ENCODE data around the gene WDR75. TPM values are rescaled to one million over a fixed set of nuclear protein-coding genes. Genes with fewer than 3 reads are reported as not detected.

WDR75 gene
- total and polyA plus RNA-seq, 9 of the 15 experiments (the other 6 are each of a cell fraction or from before 2014, with no cell fraction given): 50.9 to 111 (median 76.4) TPM

DNA sequence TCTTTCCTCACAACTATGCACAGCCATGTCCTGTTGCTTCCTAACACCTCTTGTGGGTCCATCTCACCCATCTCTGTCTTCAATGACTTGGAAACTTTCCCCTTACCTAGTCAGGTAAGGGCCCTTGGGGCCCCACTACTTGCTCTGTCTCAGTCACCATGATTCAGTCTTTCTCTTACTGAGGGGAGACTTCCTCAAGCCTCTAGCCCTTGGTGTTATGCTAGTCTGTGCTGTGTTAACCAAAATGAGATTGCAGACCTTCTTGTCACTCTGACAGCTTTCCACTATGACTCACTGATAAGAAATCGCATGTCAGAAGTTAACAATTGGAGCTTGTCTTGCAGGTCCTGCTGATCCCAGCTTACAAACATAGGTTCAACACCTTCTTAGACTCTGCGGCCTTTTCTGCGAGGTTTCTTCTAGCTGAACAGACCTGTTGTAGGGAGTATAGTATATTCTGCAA is 65.3 kb downstream of the WDR75 start (continued):
- TF ChIP-seq ZNF512 (tag; IDR thresholded peaks at IDR 0.05): no peak
- TF ChIP-seq ELF1 (tag; IDR thresholded peaks at IDR 0.05): no peak
- TF ChIP-seq PML (IDR thresholded peaks at IDR 0.05; ENCODE audit: low read length): 0 out of 2 replicates have a peak, but pooled peaks have one; percentile 23
- TF ChIP-seq ARID2 (IDR thresholded peaks at IDR 0.05): no peak
- TF ChIP-seq, protein P1, sequence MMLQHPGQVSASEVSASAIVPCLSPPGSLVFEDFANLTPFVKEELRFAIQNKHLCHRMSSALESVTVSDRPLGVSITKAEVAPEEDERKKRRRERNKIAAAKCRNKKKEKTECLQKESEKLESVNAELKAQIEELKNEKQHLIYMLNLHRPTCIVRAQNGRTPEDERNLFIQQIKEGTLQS (IDR thresholded peaks at IDR 0.05): peak; percentile 94
- TF ChIP-seq, protein P1 (CRISPR knock-in tag; conservative IDR thresholded peaks at IDR 0.05): peak; percentile 90; the same call in 1 of the 2 replicates
- TF ChIP-seq ZNF431 (CRISPR knock-in tag; IDR thresholded peaks at IDR 0.05): no peak
- TF ChIP-seq, protein P2, sequence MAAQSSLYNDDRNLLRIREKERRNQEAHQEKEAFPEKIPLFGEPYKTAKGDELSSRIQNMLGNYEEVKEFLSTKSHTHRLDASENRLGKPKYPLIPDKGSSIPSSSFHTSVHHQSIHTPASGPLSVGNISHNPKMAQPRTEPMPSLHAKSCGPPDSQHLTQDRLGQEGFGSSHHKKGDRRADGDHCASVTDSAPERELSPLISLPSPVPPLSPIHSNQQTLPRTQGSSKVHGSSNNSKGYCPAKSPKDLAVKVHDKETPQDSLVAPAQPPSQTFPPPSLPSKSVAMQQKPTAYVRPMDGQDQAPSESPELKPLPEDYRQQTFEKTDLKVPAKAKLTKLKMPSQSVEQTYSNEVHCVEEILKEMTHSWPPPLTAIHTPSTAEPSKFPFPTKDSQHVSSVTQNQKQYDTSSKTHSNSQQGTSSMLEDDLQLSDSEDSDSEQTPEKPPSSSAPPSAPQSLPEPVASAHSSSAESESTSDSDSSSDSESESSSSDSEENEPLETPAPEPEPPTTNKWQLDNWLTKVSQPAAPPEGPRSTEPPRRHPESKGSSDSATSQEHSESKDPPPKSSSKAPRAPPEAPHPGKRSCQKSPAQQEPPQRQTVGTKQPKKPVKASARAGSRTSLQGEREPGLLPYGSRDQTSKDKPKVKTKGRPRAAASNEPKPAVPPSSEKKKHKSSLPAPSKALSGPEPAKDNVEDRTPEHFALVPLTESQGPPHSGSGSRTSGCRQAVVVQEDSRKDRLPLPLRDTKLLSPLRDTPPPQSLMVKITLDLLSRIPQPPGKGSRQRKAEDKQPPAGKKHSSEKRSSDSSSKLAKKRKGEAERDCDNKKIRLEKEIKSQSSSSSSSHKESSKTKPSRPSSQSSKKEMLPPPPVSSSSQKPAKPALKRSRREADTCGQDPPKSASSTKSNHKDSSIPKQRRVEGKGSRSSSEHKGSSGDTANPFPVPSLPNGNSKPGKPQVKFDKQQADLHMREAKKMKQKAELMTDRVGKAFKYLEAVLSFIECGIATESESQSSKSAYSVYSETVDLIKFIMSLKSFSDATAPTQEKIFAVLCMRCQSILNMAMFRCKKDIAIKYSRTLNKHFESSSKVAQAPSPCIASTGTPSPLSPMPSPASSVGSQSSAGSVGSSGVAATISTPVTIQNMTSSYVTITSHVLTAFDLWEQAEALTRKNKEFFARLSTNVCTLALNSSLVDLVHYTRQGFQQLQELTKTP (IDR thresholded peaks at IDR 0.05; ENCODE audit: low read depth in 1 of 2, partially characterized antibody in 2 of 2): peak in 1 of 2 experiments; percentile 47
- TF ChIP-seq, protein P3, sequence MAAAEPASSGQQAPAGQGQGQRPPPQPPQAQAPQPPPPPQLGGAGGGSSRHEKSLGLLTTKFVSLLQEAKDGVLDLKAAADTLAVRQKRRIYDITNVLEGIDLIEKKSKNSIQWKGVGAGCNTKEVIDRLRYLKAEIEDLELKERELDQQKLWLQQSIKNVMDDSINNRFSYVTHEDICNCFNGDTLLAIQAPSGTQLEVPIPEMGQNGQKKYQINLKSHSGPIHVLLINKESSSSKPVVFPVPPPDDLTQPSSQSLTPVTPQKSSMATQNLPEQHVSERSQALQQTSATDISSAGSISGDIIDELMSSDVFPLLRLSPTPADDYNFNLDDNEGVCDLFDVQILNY (CRISPR knock-in tag; IDR thresholded peaks at IDR 0.05): no peak
- peak; percentile 73 for TF ChIP-seq GATA2 (CRISPR knock-in tag; IDR thresholded peaks at IDR 0.05)
- TF ChIP-seq LCOR (CRISPR knock-in tag; IDR thresholded peaks at IDR 0.05): 0 out of 2 replicates have a peak, but pooled peaks have one; percentile 54
- TF ChIP-seq, protein P4, sequence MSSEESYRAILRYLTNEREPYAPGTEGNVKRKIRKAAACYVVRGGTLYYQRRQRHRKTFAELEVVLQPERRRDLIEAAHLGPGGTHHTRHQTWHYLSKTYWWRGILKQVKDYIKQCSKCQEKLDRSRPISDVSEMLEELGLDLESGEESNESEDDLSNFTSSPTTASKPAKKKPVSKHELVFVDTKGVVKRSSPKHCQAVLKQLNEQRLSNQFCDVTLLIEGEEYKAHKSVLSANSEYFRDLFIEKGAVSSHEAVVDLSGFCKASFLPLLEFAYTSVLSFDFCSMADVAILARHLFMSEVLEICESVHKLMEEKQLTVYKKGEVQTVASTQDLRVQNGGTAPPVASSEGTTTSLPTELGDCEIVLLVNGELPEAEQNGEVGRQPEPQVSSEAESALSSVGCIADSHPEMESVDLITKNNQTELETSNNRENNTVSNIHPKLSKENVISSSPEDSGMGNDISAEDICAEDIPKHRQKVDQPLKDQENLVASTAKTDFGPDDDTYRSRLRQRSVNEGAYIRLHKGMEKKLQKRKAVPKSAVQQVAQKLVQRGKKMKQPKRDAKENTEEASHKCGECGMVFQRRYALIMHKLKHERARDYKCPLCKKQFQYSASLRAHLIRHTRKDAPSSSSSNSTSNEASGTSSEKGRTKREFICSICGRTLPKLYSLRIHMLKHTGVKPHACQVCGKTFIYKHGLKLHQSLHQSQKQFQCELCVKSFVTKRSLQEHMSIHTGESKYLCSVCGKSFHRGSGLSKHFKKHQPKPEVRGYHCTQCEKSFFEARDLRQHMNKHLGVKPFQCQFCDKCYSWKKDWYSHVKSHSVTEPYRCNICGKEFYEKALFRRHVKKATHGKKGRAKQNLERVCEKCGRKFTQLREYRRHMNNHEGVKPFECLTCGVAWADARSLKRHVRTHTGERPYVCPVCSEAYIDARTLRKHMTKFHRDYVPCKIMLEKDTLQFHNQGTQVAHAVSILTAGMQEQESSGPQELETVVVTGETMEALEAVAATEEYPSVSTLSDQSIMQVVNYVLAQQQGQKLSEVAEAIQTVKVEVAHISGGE (CRISPR knock-in tag; IDR thresholded peaks at IDR 0.05): no peak
